Erythroblast (primary cell): Measurements from ENCODE around the gene MRPS15.

Source experiments
- GATA1 ChIP-seq: IDR thresholded peaks from 2 replicates; pipeline ENCODE4 v1.6.1; 2011; ENCODE audit warnings: low read depth, mild to moderate bottlenecking, control low read depth, low read length, moderate library complexity
- POLR2A ChIP-seq: IDR thresholded peaks from 2 replicates; pipeline ENCODE4 v1.6.1; 2011; ENCODE audit warnings: mild to moderate bottlenecking, low read length

DNA sequence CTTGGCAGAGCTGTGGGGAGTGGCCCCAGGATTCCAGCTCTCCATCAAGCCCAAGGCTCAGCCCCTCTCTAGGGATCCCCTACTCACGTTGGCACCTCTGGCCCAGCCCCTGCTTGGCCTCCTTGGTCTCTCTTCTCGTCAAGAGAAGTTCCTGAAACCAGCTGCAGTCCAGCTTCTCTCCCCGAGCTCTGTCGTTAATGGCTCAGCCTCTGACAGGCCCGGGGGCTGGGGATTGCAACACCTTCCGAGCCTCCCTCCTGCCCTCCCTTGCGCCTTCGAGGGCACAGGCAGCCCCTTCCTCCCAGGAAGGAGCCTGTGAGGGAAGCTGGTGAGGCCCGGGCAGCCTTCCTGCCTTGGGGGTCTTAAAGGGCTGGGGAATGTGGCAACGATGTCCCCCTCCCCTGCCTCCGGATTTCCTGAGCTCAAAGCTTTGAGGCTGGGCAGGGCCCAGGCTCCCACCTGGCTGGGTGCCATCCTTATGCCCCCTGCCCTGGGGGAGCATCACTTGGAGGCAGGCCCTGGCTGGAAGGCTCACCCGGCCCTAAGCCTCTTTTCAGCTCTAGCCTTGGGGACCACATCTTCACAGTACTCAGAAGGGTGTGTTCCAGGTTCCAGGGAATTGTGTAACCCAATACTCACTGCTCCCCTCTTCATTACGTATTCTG, 18.7 kb upstream of the MRPS15 start, which contains the start of gene CSF3R:
- TF ChIP-seq POLR2A (no peak), GATA1 (no peak)
